Endodermal cell (in vitro differentiated cells): Measurements from ENCODE around the gene MBOAT7. TPM values are rescaled to one million over a fixed set of nuclear protein-coding genes. Genes with fewer than 3 reads are reported as not detected.

Experiments
- DNase-seq: peaks from one replicate; pipeline ENCODE4 v3.0.0-alpha.2; 2017
- H3K27ac ChIP-seq: 2 replicates; pipeline ENCODE4 v1.5.1; 2013; ENCODE audit warnings: mild to moderate bottlenecking, low read depth, low read length, moderate library complexity
- H3K27me3 ChIP-seq: 2 replicates; pipeline ENCODE4 v1.6.1; 2013; ENCODE audit warnings: mild to moderate bottlenecking, low read length, moderate library complexity; ENCODE audit not compliant: insufficient read depth, control insufficient read depth, poor library complexity, severe bottlenecking
- H3K36me3 ChIP-seq: 2 replicates; pipeline ENCODE4 v1.7.0; 2013; ENCODE audit warnings: mild to moderate bottlenecking, low read length, moderate library complexity; ENCODE audit not compliant: control insufficient read depth, insufficient read depth
- H3K4me1 ChIP-seq: one replicate; pipeline ENCODE4 v1.7.0; 2013; ENCODE audit warnings: low read length; ENCODE audit not compliant: control insufficient read depth, insufficient read depth
- H3K4me3 ChIP-seq: 2 replicates; pipeline ENCODE4 v1.5.1; 2013; ENCODE audit warnings: mild to moderate bottlenecking, low read length, moderate library complexity
- H3K9ac ChIP-seq: 2 replicates; pipeline ENCODE4 v1.6.1; 2013; ENCODE audit warnings: mild to moderate bottlenecking, low read length, moderate library complexity; ENCODE audit not compliant: poor library complexity, severe bottlenecking; ENCODE audit errors: extremely low read depth
- H3K9me3 ChIP-seq: 2 replicates; pipeline ENCODE4 v1.6.1; 2013; ENCODE audit warnings: mild to moderate bottlenecking, low read length, moderate library complexity; ENCODE audit not compliant: control insufficient read depth
- H3K27ac Mint-ChIP-seq: 2 replicates; pipeline ENCODE4 v1.8.0; 2020; ENCODE audit warnings: mixed read lengths
- H3K27me3 Mint-ChIP-seq: 2 replicates; pipeline ENCODE4 v1.8.0; 2021; ENCODE audit warnings: mild to moderate bottlenecking, mixed read lengths; ENCODE audit not compliant: insufficient read depth
- H3K36me3 Mint-ChIP-seq: 2 replicates; pipeline ENCODE4 v1.8.0; 2020; ENCODE audit warnings: low read depth, mixed read lengths
- H3K4me1 Mint-ChIP-seq: 2 replicates; pipeline ENCODE4 v1.8.0; 2020; ENCODE audit warnings: mixed read lengths
- H3K4me3 Mint-ChIP-seq: 2 replicates; pipeline ENCODE4 v1.8.0; 2020; ENCODE audit warnings: mild to moderate bottlenecking, moderate library complexity, mixed read lengths
- H3K9me3 Mint-ChIP-seq: 2 replicates; pipeline ENCODE4 v1.8.0; 2020; ENCODE audit warnings: mild to moderate bottlenecking, mixed read lengths
- CTCF ChIP-seq: fragments of 200-600 bp; sonication (generic); conservative IDR thresholded peaks from 2 replicates; pipeline ENCODE4 v1.5.0; 2021; ENCODE audit warnings: antibody characterized with exemption, mild to moderate bottlenecking
- WGBS, 2 experiments: methylation state at CpG; one replicate each; pipeline versions ENCODE4 v1.1.5 to v1.1.7; 2013; ENCODE audit warnings: missing lambda C conversion rate in 2 of 2, mixed read lengths in 1 of 2; ENCODE audit not compliant: insufficient coverage in 1 of 2, insufficient read length in 1 of 2; 5-methylcytosine and 5-hydroxymethylcytosine counted together
- total RNA-seq, 2 donors: library from RNA; stranded (reverse); fragmentation: NEBNext Ultra II Directional in 1 of 2; extraction: Animal tissue kit (Norgen Biotek cat#: 25700) in 1 of 2; gene quantifications; 2 replicates in 1 of 2; 3 replicates in 1 of 2; pipeline ENCODE4 v1.2.1, GENCODE V29; 2021

Gene MBOAT7
- total RNA-seq, 2 donors from 2014 or later: 126 to 131 TPM

DNA sequence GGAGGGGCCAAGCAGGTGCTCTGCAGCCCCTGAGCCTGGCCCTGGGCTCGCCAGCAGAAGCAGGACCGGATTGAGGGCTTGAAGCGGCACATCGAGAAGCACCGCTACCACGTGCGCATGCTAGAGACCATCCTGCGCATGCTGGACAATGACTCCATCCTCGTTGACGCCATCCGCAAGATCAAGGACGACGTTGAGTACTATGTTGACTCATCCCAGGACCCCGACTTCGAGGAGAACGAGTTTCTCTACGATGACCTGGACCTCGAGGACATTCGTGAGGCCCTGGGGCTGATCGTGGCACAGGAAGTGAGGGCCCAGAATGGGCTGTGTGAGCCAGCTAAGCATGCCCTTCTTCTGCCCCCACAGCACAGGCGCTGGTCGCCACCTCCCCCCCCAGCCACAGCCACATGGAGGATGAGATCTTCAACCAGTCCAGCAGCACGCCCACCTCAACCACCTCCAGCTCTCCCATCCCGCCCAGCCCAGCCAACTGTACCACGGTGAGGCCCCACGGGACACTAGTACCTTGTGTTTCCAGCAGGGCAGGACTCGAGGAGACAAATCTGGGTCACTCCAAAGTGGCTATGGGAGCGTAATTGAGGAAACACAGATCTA, 43.7 kb downstream of the MBOAT7 start:
- no peak for DNase-seq
- Mint-ChIP-seq H3K27me3 (no peaks in the 10 kb centered on the region), H3K9me3 (no peaks in the 10 kb centered on the region), H3K36me3 (peaks cover 71% of the 10 kb centered on the region), H3K4me1 (peaks cover 7% of the 10 kb centered on the region), H3K27ac (no peak overlapping the region), H3K4me3 (no peak overlapping the region)
- no peaks in the 10 kb centered on the region for H3K9me3 ChIP-seq
- H3K27me3 ChIP-seq: no peaks in the 10 kb centered on the region
- WGBS, 2 experiments: 94 to 95% methylated on average over 24 to 27 of the region's 28 CpGs
- no peak overlapping the region for H3K9ac ChIP-seq
- no peak overlapping the region for H3K4me3 ChIP-seq
- no peak overlapping the region for H3K27ac ChIP-seq
- no peaks in the 10 kb centered on the region for H3K4me1 ChIP-seq
- no peak for TF ChIP-seq CTCF
- peaks cover 91% of the 10 kb centered on the region for H3K36me3 ChIP-seq

GRCh38 chr19:54142166-54142780, 47.1 kb downstream of the MBOAT7 start:
- H3K4me3 Mint-ChIP-seq: no peak overlapping the region
- H3K27me3 Mint-ChIP-seq: no peaks in the 10 kb centered on the region
- H3K27ac Mint-ChIP-seq: peak overlapping the region; percentile 35

DNA sequence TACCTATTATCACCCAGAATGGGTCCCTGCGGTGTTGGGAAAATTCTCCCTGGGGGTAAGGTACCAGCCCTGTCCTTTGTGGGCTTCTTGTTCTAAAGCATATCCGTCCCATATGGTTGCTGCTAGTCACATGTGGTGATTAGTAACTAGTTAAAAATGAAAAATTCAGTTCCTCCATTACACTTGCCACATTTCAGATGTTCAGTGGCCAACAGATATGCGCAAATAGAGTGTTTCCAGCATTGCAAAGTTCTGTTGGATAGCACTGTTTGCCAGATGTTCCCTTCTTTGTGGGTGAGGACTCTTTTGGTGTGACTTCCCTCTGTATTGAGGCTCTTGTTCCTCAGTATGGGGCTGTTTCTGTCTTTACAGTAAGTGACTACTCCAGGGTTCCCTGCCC, 48.0 kb downstream of the MBOAT7 start:
- Histone ChIP-seq H3K4me1 (peaks cover 11% of the 10 kb centered on the region), H3K9ac (no peak overlapping the region), H3K27me3 (no peaks in the 10 kb centered on the region), H3K4me3 (no peak overlapping the region), H3K9me3 (no peaks in the 10 kb centered on the region), H3K27ac (no peak overlapping the region), H3K36me3 (peaks cover 70% of the 10 kb centered on the region)
- Mint-ChIP-seq H3K36me3 (peaks cover 48% of the 10 kb centered on the region), H3K27me3 (no peaks in the 10 kb centered on the region), H3K4me3 (no peak overlapping the region), H3K9me3 (no peaks in the 10 kb centered on the region), H3K27ac (peak overlapping the region; percentile 76), H3K4me1 (peaks cover 25% of the 10 kb centered on the region)
- TF ChIP-seq CTCF: no peak
- WGBS, 2 experiments: 95 to 100% methylated on average over 1 to 3 of the region's 3 CpGs
- no peak for DNase-seq

More at GRCh38 chr19:54142166-54142780, 47.1 kb downstream of the MBOAT7 start:
- no peaks in the 10 kb centered on the region for H3K9me3 Mint-ChIP-seq
- Histone ChIP-seq H3K9ac (no peak overlapping the region), H3K4me3 (no peak overlapping the region), H3K4me1 (peaks cover 11% of the 10 kb centered on the region), H3K27me3 (no peaks in the 10 kb centered on the region), H3K36me3 (peaks cover 79% of the 10 kb centered on the region), H3K9me3 (no peaks in the 10 kb centered on the region), H3K27ac (no peak overlapping the region)
- WGBS, 2 experiments: 89 to 100% methylated on average over 3 to 7 of the region's 7 CpGs
- peaks cover 57% of the 10 kb centered on the region for H3K36me3 Mint-ChIP-seq
- H3K4me1 Mint-ChIP-seq: peaks cover 24% of the 10 kb centered on the region
- DNase-seq: no peak
- no peak for TF ChIP-seq CTCF
